SK-N-SH treated with all-trans-retinoic acid at 6 μM for 48 hours (cell line): Measurements from ENCODE around the gene CTNNA3.

ENCODE experiments used
- ATAC-seq: fragments of 200-7000 bp; cut with Tn5 transposase; 3 replicates; pipeline ENCODE4 v1.9.1; 2020; ENCODE audit warnings: mild to moderate bottlenecking, moderate library complexity
- ARNTL ChIP-seq: fragments of 450-650 bp; formaldehyde crosslinking; IDR thresholded peaks from 2 replicates; pipeline ENCODE4 v1.5.0; 2020; ENCODE audit warnings: low read depth, mild to moderate bottlenecking, moderate library complexity, borderline replicate concordance
- CSDC2 ChIP-seq: fragments of 250-450 bp; sonication (Bioruptor Pico); IDR thresholded peaks from 2 replicates; pipeline ENCODE4 v1.5.0; 2020; ENCODE audit warnings: mild to moderate bottlenecking, moderate library complexity
- ISL1 ChIP-seq: fragments of 250-450 bp; sonication (Bioruptor Pico); IDR thresholded peaks from 2 replicates; pipeline ENCODE4 v2.1.2; 2022; ENCODE audit warnings: mild to moderate bottlenecking, moderate library complexity
- OSR1 ChIP-seq: fragments of 250-450 bp; sonication (Bioruptor Pico); IDR thresholded peaks from 2 replicates; pipeline ENCODE4 v1.8.0; 2022; ENCODE audit warnings: moderate library complexity, mild to moderate bottlenecking, inconsistent platforms
- PPARA ChIP-seq: fragments of 250-450 bp; sonication (Bioruptor Pico); IDR thresholded peaks from 2 replicates; pipeline ENCODE4 v1.5.0; 2020; ENCODE audit warnings: mild to moderate bottlenecking, borderline replicate concordance
- RARB ChIP-seq: fragments of 250-450 bp; sonication (Bioruptor Pico); IDR thresholded peaks from 2 replicates; pipeline ENCODE4 v1.8.0; 2021; ENCODE audit warnings: mild to moderate bottlenecking, moderate library complexity
- SNAI2 ChIP-seq: fragments of 250-450 bp; sonication (Bioruptor Pico); IDR thresholded peaks from 2 replicates; pipeline ENCODE4 v1.5.0; 2020; ENCODE audit warnings: mild to moderate bottlenecking, moderate library complexity
- TCF4 ChIP-seq: fragments of 250-450 bp; sonication (Bioruptor Pico); IDR thresholded peaks from 2 replicates; pipeline ENCODE4 v1.8.0; 2021; ENCODE audit warnings: mild to moderate bottlenecking, moderate library complexity, borderline replicate concordance
- ZC3H10 ChIP-seq: fragments of 250-450 bp; sonication (Bioruptor Pico); IDR thresholded peaks from 2 replicates; pipeline ENCODE4 v1.5.1; 2021; ENCODE audit warnings: mild to moderate bottlenecking, moderate library complexity
- ZFP30 ChIP-seq: fragments of 450-650 bp; formaldehyde crosslinking; IDR thresholded peaks from 2 replicates; pipeline ENCODE4 v1.5.0; 2022; ENCODE audit warnings: mild to moderate bottlenecking, moderate library complexity
- ZNF565 ChIP-seq: fragments of 450-650 bp; formaldehyde crosslinking; conservative IDR thresholded peaks from 2 replicates; pipeline ENCODE4 v1.5.0; 2020; ENCODE audit warnings: low read depth, mild to moderate bottlenecking, moderate library complexity
- ZNF70 ChIP-seq: fragments of 450-650 bp; formaldehyde crosslinking; IDR thresholded peaks from 2 replicates; pipeline ENCODE4 v1.5.0; 2020; ENCODE audit warnings: mild to moderate bottlenecking, moderate library complexity
- ZNF8 ChIP-seq: fragments of 450-650 bp; formaldehyde crosslinking; IDR thresholded peaks from 2 replicates; pipeline ENCODE4 v1.5.0; 2020; ENCODE audit warnings: mild to moderate bottlenecking, moderate library complexity
- TF ChIP-seq, protein P1 (sequence below): fragments of 250-450 bp; sonication (Bioruptor Pico); IDR thresholded peaks from 2 replicates; pipeline ENCODE4 v1.5.0; 2020; ENCODE audit warnings: mild to moderate bottlenecking, moderate library complexity
- TF ChIP-seq, protein P2 (sequence below): fragments of 250-450 bp; sonication (Bioruptor Pico); IDR thresholded peaks from 2 replicates; pipeline ENCODE4 v1.5.1; 2021; ENCODE audit warnings: mild to moderate bottlenecking, moderate library complexity
- TF ChIP-seq, protein P3 (sequence below): fragments of 250-450 bp; sonication (Bioruptor Pico); IDR thresholded peaks from 2 replicates; pipeline ENCODE4 v1.8.0; 2021; ENCODE audit warnings: low read depth, mild to moderate bottlenecking, moderate library complexity, borderline replicate concordance
- TF ChIP-seq, protein P4 (sequence below): fragments of 250-450 bp; sonication (Bioruptor Pico); IDR thresholded peaks from 2 replicates; pipeline ENCODE4 v1.8.0; 2020; ENCODE audit warnings: mild to moderate bottlenecking, moderate library complexity, borderline replicate concordance

CTNNA3 gene

GRCh38 chr10:66746711-66747110, 949.3 kb downstream of the CTNNA3 start:
- TF ChIP-seq, protein P1, sequence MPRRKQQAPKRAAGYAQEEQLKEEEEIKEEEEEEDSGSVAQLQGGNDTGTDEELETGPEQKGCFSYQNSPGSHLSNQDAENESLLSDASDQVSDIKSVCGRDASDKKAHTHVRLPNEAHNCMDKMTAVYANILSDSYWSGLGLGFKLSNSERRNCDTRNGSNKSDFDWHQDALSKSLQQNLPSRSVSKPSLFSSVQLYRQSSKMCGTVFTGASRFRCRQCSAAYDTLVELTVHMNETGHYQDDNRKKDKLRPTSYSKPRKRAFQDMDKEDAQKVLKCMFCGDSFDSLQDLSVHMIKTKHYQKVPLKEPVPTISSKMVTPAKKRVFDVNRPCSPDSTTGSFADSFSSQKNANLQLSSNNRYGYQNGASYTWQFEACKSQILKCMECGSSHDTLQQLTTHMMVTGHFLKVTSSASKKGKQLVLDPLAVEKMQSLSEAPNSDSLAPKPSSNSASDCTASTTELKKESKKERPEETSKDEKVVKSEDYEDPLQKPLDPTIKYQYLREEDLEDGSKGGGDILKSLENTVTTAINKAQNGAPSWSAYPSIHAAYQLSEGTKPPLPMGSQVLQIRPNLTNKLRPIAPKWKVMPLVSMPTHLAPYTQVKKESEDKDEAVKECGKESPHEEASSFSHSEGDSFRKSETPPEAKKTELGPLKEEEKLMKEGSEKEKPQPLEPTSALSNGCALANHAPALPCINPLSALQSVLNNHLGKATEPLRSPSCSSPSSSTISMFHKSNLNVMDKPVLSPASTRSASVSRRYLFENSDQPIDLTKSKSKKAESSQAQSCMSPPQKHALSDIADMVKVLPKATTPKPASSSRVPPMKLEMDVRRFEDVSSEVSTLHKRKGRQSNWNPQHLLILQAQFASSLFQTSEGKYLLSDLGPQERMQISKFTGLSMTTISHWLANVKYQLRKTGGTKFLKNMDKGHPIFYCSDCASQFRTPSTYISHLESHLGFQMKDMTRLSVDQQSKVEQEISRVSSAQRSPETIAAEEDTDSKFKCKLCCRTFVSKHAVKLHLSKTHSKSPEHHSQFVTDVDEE (CRISPR knock-in tag) = no peak
- no peak for TF ChIP-seq SNAI2 (CRISPR knock-in tag)
- TF ChIP-seq ZFP30 (CRISPR knock-in tag) = no peak
- TF ChIP-seq, protein P2, sequence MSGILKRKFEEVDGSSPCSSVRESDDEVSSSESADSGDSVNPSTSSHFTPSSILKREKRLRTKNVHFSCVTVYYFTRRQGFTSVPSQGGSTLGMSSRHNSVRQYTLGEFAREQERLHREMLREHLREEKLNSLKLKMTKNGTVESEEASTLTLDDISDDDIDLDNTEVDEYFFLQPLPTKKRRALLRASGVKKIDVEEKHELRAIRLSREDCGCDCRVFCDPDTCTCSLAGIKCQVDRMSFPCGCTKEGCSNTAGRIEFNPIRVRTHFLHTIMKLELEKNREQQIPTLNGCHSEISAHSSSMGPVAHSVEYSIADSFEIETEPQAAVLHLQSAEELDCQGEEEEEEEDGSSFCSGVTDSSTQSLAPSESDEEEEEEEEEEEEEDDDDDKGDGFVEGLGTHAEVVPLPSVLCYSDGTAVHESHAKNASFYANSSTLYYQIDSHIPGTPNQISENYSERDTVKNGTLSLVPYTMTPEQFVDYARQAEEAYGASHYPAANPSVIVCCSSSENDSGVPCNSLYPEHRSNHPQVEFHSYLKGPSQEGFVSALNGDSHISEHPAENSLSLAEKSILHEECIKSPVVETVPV = no peak
- TF ChIP-seq PPARA (CRISPR knock-in tag) = no peak
- TF ChIP-seq CSDC2 (CRISPR knock-in tag) = no peak
- TF ChIP-seq ZC3H10 = no peak
- TF ChIP-seq ZNF565 (CRISPR knock-in tag) = no peak
- no peak for TF ChIP-seq ZNF70
- TF ChIP-seq TCF4 = no peak
- TF ChIP-seq, protein P3, sequence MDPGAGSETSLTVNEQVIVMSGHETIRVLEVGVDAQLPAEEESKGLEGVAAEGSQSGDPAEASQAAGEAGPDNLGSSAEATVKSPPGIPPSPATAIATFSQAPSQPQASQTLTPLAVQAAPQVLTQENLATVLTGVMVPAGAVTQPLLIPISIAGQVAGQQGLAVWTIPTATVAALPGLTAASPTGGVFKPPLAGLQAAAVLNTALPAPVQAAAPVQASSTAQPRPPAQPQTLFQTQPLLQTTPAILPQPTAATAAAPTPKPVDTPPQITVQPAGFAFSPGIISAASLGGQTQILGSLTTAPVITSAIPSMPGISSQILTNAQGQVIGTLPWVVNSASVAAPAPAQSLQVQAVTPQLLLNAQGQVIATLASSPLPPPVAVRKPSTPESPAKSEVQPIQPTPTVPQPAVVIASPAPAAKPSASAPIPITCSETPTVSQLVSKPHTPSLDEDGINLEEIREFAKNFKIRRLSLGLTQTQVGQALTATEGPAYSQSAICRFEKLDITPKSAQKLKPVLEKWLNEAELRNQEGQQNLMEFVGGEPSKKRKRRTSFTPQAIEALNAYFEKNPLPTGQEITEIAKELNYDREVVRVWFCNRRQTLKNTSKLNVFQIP = no peak
- TF ChIP-seq RARB (CRISPR knock-in tag) = no peak
- no peak for ATAC-seq

DNA sequence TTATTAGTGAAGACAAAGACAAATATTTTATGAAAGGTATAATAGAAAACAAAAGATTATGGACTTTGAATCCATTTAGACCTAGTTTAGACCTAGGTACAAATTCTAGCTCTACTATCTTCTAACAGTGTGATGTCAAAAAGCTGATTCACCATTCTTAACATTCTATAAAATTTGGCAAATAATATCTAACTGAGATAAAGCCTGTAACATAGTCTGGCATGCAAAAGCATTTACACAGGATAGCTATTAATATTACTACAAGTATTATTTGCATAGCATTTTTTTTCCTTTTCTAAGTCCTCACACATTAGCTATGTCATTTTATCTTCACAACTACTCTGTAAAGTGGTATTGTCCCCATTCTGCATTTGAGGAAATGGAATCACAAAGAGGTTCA, 949.7 kb downstream of the CTNNA3 start:
- no peak for TF ChIP-seq ARNTL
- TF ChIP-seq ZNF565 (CRISPR knock-in tag) = no peak
- no peak for TF ChIP-seq ZNF70
- TF ChIP-seq ISL1 (CRISPR knock-in tag) = no peak
- TF ChIP-seq, protein P4, sequence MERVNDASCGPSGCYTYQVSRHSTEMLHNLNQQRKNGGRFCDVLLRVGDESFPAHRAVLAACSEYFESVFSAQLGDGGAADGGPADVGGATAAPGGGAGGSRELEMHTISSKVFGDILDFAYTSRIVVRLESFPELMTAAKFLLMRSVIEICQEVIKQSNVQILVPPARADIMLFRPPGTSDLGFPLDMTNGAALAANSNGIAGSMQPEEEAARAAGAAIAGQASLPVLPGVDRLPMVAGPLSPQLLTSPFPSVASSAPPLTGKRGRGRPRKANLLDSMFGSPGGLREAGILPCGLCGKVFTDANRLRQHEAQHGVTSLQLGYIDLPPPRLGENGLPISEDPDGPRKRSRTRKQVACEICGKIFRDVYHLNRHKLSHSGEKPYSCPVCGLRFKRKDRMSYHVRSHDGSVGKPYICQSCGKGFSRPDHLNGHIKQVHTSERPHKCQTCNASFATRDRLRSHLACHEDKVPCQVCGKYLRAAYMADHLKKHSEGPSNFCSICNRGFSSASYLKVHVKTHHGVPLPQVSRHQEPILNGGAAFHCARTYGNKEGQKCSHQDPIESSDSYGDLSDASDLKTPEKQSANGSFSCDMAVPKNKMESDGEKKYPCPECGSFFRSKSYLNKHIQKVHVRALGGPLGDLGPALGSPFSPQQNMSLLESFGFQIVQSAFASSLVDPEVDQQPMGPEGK (CRISPR knock-in tag) = no peak
- no peak for TF ChIP-seq RARB (CRISPR knock-in tag)
- TF ChIP-seq, protein P3 = no peak
- TF ChIP-seq TCF4 = no peak
- TF ChIP-seq, all 23 proteins: peak for 0
- no peak for ATAC-seq

GRCh38 chr10:66744915-66745314, 951.1 kb downstream of the CTNNA3 start:
- ATAC-seq = no peak
- TF ChIP-seq ZNF70 (no peak), OSR1 (CRISPR knock-in tag) (no peak), ZNF8 (CRISPR knock-in tag) (no peak), CSDC2 (CRISPR knock-in tag) (no peak), ARNTL (no peak), PPARA (CRISPR knock-in tag) (no peak), ZC3H10 (no peak), ZFP30 (CRISPR knock-in tag) (no peak)
- TF ChIP-seq, protein P3 = no peak
- TF ChIP-seq, protein P2 = no peak
- TF ChIP-seq, protein P4 (CRISPR knock-in tag) = no peak
